Kidney epithelial cell (primary cell): ENCODE measurements around the gene YES1. TPM values are rescaled to one million over a fixed set of nuclear protein-coding genes. Genes with fewer than 3 reads are reported as not detected.

Source experiments
- DNase-seq: peaks from one replicate; pipeline ENCODE4 v3.0.0-alpha.2; 2010; ENCODE audit warnings: low read depth
- H3K27me3 ChIP-seq: 2 replicates; pipeline ENCODE4 v1.6.0; 2011; ENCODE audit warnings: low read length; ENCODE audit not compliant: control insufficient read depth, insufficient read depth
- H3K36me3 ChIP-seq: 2 replicates; pipeline ENCODE4 v1.5.1; 2011; ENCODE audit warnings: low read length; ENCODE audit not compliant: control insufficient read depth, insufficient read depth
- H3K4me3 ChIP-seq: 2 replicates; pipeline ENCODE4 v1.5.1; 2011; ENCODE audit warnings: low read depth, mild to moderate bottlenecking, control low read depth, low read length
- CTCF ChIP-seq: IDR thresholded peaks from 2 replicates; pipeline ENCODE4 v1.5.1; 2011; ENCODE audit warnings: mild to moderate bottlenecking, moderate library complexity, low read length, control low read depth, inconsistent platforms; ENCODE audit not compliant: insufficient read depth, poor library complexity, severe bottlenecking
- total RNA-seq: library from RNA; depleted of rRNA; stranded (reverse); fragments of >200 nt; gene quantifications from 2 replicates; pipeline ENCODE4 v1.2.3, GENCODE V29; 2015

YES1 gene
- total RNA-seq, 1 donor from 2014 or later = 135 TPM

- no peaks in the 10 kb centered on the region for H3K36me3 ChIP-seq
- H3K27me3 ChIP-seq = no peaks in the 10 kb centered on the region
- no peak for DNase-seq
- TF ChIP-seq CTCF = no peak
- no peak overlapping the region for H3K4me3 ChIP-seq
Observed at GRCh38 chr18:830315-830901, 18.4 kb upstream of the YES1 start.

- Histone ChIP-seq H3K36me3 (no peaks in the 10 kb centered on the region), H3K4me3 (no peak overlapping the region), H3K27me3 (no peaks in the 10 kb centered on the region)
- DNase-seq = no peak
- no peak for TF ChIP-seq CTCF
Observed at GRCh38 chr18:829432-829831, 17.4 kb upstream of the YES1 start.

- no peak overlapping the region for H3K4me3 ChIP-seq
- no peak for DNase-seq
- H3K36me3 ChIP-seq = no peaks in the 10 kb centered on the region
- TF ChIP-seq CTCF = no peak
- no peaks in the 10 kb centered on the region for H3K27me3 ChIP-seq
Observed at GRCh38 chr18:827093-827677, 15.1 kb upstream of the YES1 start.

GRCh38 chr18:825891-826585 lies 14.0 kb upstream of the YES1 start:
- DNase-seq = no peak
- no peak for TF ChIP-seq CTCF
- Histone ChIP-seq H3K4me3 (no peak overlapping the region), H3K36me3 (no peaks in the 10 kb centered on the region), H3K27me3 (no peaks in the 10 kb centered on the region)

GRCh38 chr18:824179-824578 lies 12.1 kb upstream of the YES1 start:
- no peaks in the 10 kb centered on the region for H3K36me3 ChIP-seq
- DNase-seq = no peak
- TF ChIP-seq CTCF = no peak
- no peaks in the 10 kb centered on the region for H3K27me3 ChIP-seq
- H3K4me3 ChIP-seq = no peak overlapping the region
